Trophoblast cell (in vitro differentiated cells and primary cell): ENCODE measurements around the gene F2RL2.
A peak's percentile ranks its signal among the peaks of the same experiment; 100 is the strongest.

Source experiments
- DNase-seq, 2 donors: peaks; one replicate each; pipeline ENCODE4 v3.0.0-alpha.2; 2016
- H2AFZ ChIP-seq: 2 replicates; pipeline ENCODE4 v1.6.1; 2013; ENCODE audit warnings: low read length, moderate library complexity, mild to moderate bottlenecking; ENCODE audit not compliant: insufficient read depth, poor library complexity
- H2AK5ac ChIP-seq: 2 replicates; pipeline ENCODE4 v1.6.1; 2013; ENCODE audit warnings: mild to moderate bottlenecking, low read length
- H2BK120ac ChIP-seq: 2 replicates; pipeline ENCODE4 v1.6.1; 2013; ENCODE audit warnings: low read length, mild to moderate bottlenecking, moderate library complexity; ENCODE audit not compliant: insufficient read depth, poor library complexity
- H2BK12ac ChIP-seq: 2 replicates; pipeline ENCODE4 v1.6.1; 2013; ENCODE audit warnings: mild to moderate bottlenecking, low read length, moderate library complexity
- H2BK5ac ChIP-seq: 2 replicates; pipeline ENCODE4 v1.6.1; 2013; ENCODE audit warnings: low read length, low read depth, moderate library complexity, mild to moderate bottlenecking; ENCODE audit not compliant: poor library complexity
- H3K14ac ChIP-seq: 2 replicates; pipeline ENCODE4 v1.6.1; 2013; ENCODE audit warnings: mild to moderate bottlenecking, low read length
- H3K18ac ChIP-seq: 2 replicates; pipeline ENCODE4 v1.6.1; 2013; ENCODE audit warnings: mild to moderate bottlenecking, low read length
- H3K23ac ChIP-seq: 2 replicates; pipeline ENCODE4 v1.6.1; 2013; ENCODE audit warnings: low read length
- H3K27ac ChIP-seq: 2 replicates; pipeline ENCODE4 v1.5.1; 2013; ENCODE audit warnings: low read depth, mild to moderate bottlenecking, inconsistent platforms, low read length, moderate library complexity
- H3K27me3 ChIP-seq: 2 replicates; pipeline ENCODE4 v1.6.1; 2013; ENCODE audit warnings: inconsistent platforms, mild to moderate bottlenecking, low read length, moderate library complexity; ENCODE audit not compliant: insufficient read depth
- H3K36me3 ChIP-seq, 2 experiments: 1 replicate in 1 of 2; 2 replicates in 1 of 2; pipeline ENCODE4 v1.6.1; 2013; ENCODE audit warnings: low read length in 2 of 2, mild to moderate bottlenecking in 2 of 2, moderate library complexity in 1 of 2; ENCODE audit not compliant: insufficient read depth in 2 of 2, control insufficient read depth in 1 of 2
- H3K4ac ChIP-seq: 2 replicates; pipeline ENCODE4 v1.6.1; 2013; ENCODE audit warnings: low read depth, mild to moderate bottlenecking, low read length, moderate library complexity
- H3K4me1 ChIP-seq, 2 experiments: 1 replicate in 1 of 2; 2 replicates in 1 of 2; pipeline ENCODE4 v1.6.1; 2013; ENCODE audit warnings: low read length in 2 of 2, mild to moderate bottlenecking in 2 of 2, moderate library complexity in 1 of 2; ENCODE audit not compliant: insufficient read depth in 2 of 2, control insufficient read depth in 1 of 2
- H3K4me2 ChIP-seq: 2 replicates; pipeline ENCODE4 v1.6.1; 2013; ENCODE audit warnings: inconsistent platforms, mild to moderate bottlenecking, low read length, moderate library complexity
- H3K4me3 ChIP-seq: 2 replicates; pipeline ENCODE4 v1.5.1; 2013; ENCODE audit warnings: mild to moderate bottlenecking, low read depth, low read length, inconsistent platforms
- H3K79me1 ChIP-seq: one replicate; pipeline ENCODE4 v1.6.1; 2013; ENCODE audit warnings: low read length
- H3K79me2 ChIP-seq: 2 replicates; pipeline ENCODE4 v1.6.1; 2013; ENCODE audit warnings: low read length, mild to moderate bottlenecking; ENCODE audit not compliant: control insufficient read depth, insufficient read depth, poor library complexity
- H3K9ac ChIP-seq: 2 replicates; pipeline ENCODE4 v1.6.1; 2013; ENCODE audit warnings: mild to moderate bottlenecking, low read length
- H3K9me3 ChIP-seq: 2 replicates; pipeline ENCODE4 v1.6.1; 2013; ENCODE audit warnings: low read depth, mild to moderate bottlenecking, control low read depth, inconsistent platforms, low read length; ENCODE audit not compliant: insufficient read depth
- H4K12ac ChIP-seq: 2 replicates; pipeline ENCODE4 v1.6.1; 2013; ENCODE audit warnings: low read depth, mild to moderate bottlenecking, low read length, moderate library complexity
- H4K8ac ChIP-seq: 2 replicates; pipeline ENCODE4 v1.6.1; 2013; ENCODE audit warnings: low read depth, mild to moderate bottlenecking, low read length, moderate library complexity
- H4K91ac ChIP-seq: one replicate; pipeline ENCODE4 v1.6.1; 2013; ENCODE audit warnings: low read depth, mild to moderate bottlenecking, low read length, moderate library complexity
- WGBS: extraction: QIAGEN DNeasy Blood & Tissue Kit; methylation state at CpG from one replicate; pipeline ENCODE4 v1.1.7; 2013; ENCODE audit warnings: missing lambda C conversion rate; ENCODE audit not compliant: insufficient read length, insufficient coverage; ENCODE audit errors: extremely low coverage; 5-methylcytosine and 5-hydroxymethylcytosine counted together

The F2RL2 gene

GRCh38 chr5:76617229-76617628 lies 6.0 kb downstream of the F2RL2 start:
- H3K27ac ChIP-seq, result no peak overlapping the region
- no peak overlapping the region for H2BK12ac ChIP-seq
- no peak overlapping the region for H2BK120ac ChIP-seq
- H3K23ac ChIP-seq, result no peak overlapping the region
- no peak overlapping the region for H4K91ac ChIP-seq
- no peaks in the 10 kb centered on the region for H3K9me3 ChIP-seq
- no peak overlapping the region for H3K4ac ChIP-seq
- H3K4me3 ChIP-seq, result no peak overlapping the region
- no peak overlapping the region for H2AFZ ChIP-seq
- no peak overlapping the region for H3K9ac ChIP-seq
- H2AK5ac ChIP-seq, result no peak overlapping the region
- H3K14ac ChIP-seq, result no peak overlapping the region
- H2BK5ac ChIP-seq, result no peak overlapping the region
- H3K79me2 ChIP-seq, result no peaks in the 10 kb centered on the region
- no peak overlapping the region for H3K18ac ChIP-seq
- no peaks in the 10 kb centered on the region for H3K79me1 ChIP-seq
- no peak overlapping the region for H4K8ac ChIP-seq
- no peak overlapping the region for H3K4me2 ChIP-seq
- DNase-seq, result peak in 1 of 2 donors; percentile 51
- no CpG with 5 or more reads among the region's 4 CpGs for WGBS
- H3K27me3 ChIP-seq, result no peaks in the 10 kb centered on the region
- no peaks in the 10 kb centered on the region for H3K4me1 ChIP-seq
- H4K12ac ChIP-seq, result no peak overlapping the region
- no peaks in the 10 kb centered on the region for H3K36me3 ChIP-seq

GRCh38 chr5:76616206-76616605 lies 7.0 kb downstream of the F2RL2 start:
- Histone ChIP-seq H2AK5ac (no peak overlapping the region), H4K8ac (no peak overlapping the region), H3K23ac (no peak overlapping the region), H3K9ac (no peak overlapping the region), H3K4me1 (no peaks in the 10 kb centered on the region), H4K91ac (no peak overlapping the region), H3K79me2 (no peaks in the 10 kb centered on the region), H2BK120ac (no peak overlapping the region), H3K36me3 (no peaks in the 10 kb centered on the region), H3K27me3 (no peaks in the 10 kb centered on the region), H2AFZ (no peak overlapping the region), H3K4ac (no peak overlapping the region), H3K27ac (no peak overlapping the region), H2BK5ac (no peak overlapping the region), H4K12ac (no peak overlapping the region), H3K14ac (no peak overlapping the region), H3K79me1 (no peaks in the 10 kb centered on the region), H3K18ac (no peak overlapping the region), H3K4me3 (no peak overlapping the region), H3K9me3 (no peaks in the 10 kb centered on the region), H3K4me2 (no peak overlapping the region), H2BK12ac (no peak overlapping the region)
- no CpG with 5 or more reads among the region's 2 CpGs for WGBS
- DNase-seq, result no peak

GRCh38 chr5:76615759-76616158 lies 7.4 kb downstream of the F2RL2 start:
- H2BK12ac ChIP-seq, result no peak overlapping the region
- H2BK120ac ChIP-seq, result no peak overlapping the region
- no peak overlapping the region for H3K18ac ChIP-seq
- no peak overlapping the region for H2AK5ac ChIP-seq
- no peak overlapping the region for H3K27ac ChIP-seq
- no CpG with 5 or more reads among the region's 2 CpGs for WGBS
- H3K27me3 ChIP-seq, result no peaks in the 10 kb centered on the region
- no peak for DNase-seq
- H3K23ac ChIP-seq, result no peak overlapping the region
- H4K91ac ChIP-seq, result no peak overlapping the region
- no peaks in the 10 kb centered on the region for H3K79me1 ChIP-seq
- H3K4ac ChIP-seq, result no peak overlapping the region
- H4K12ac ChIP-seq, result no peak overlapping the region
- H2AFZ ChIP-seq, result no peak overlapping the region
- H3K4me1 ChIP-seq, result no peaks in the 10 kb centered on the region
- H4K8ac ChIP-seq, result no peak overlapping the region
- H3K14ac ChIP-seq, result no peak overlapping the region
- no peak overlapping the region for H3K4me2 ChIP-seq
- no peak overlapping the region for H2BK5ac ChIP-seq
- no peak overlapping the region for H3K4me3 ChIP-seq
- no peaks in the 10 kb centered on the region for H3K36me3 ChIP-seq
- no peaks in the 10 kb centered on the region for H3K9me3 ChIP-seq
- no peaks in the 10 kb centered on the region for H3K79me2 ChIP-seq
- H3K9ac ChIP-seq, result no peak overlapping the region

DNA sequence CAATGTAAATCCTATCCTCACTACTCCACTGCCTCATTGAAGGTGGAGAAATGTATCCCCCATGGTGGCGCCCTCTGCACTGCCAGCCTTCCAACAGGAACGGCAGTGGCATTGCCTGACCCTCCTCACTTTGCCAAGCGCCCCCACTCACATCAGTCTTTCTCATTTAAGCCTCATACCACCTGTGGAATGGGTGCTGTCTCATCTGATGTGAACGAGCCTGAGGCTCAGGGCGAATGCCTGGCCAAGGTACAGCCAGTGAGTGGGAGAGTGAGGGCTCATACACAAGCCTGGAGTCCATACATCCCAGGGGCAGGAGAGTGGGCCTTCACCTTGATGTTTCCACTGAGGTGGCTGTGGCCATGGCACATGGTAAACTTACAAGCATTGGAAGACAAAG lies 10.3 kb downstream of the F2RL2 start:
- no CpG with 5 or more reads among the region's 5 CpGs for WGBS
- no peak overlapping the region for H3K27ac ChIP-seq

More for the DNA sequence above, 10.3 kb downstream of the F2RL2 start:
- H3K79me1 ChIP-seq, result no peaks in the 10 kb centered on the region
- no peak overlapping the region for H3K9ac ChIP-seq
- no peak overlapping the region for H2AFZ ChIP-seq
- no peak overlapping the region for H2AK5ac ChIP-seq
- no peak overlapping the region for H3K4ac ChIP-seq
- no peaks in the 10 kb centered on the region for H3K9me3 ChIP-seq
- H3K4me1 ChIP-seq, result no peaks in the 10 kb centered on the region
- H3K18ac ChIP-seq, result no peak overlapping the region
- no peak overlapping the region for H2BK12ac ChIP-seq
- no peak overlapping the region for H3K4me3 ChIP-seq
- H2BK120ac ChIP-seq, result no peak overlapping the region
- H3K23ac ChIP-seq, result no peak overlapping the region
- H3K79me2 ChIP-seq, result no peaks in the 10 kb centered on the region
- no peak overlapping the region for H2BK5ac ChIP-seq
- H3K27me3 ChIP-seq, result no peaks in the 10 kb centered on the region
- no peak overlapping the region for H4K91ac ChIP-seq
- no peak overlapping the region for H3K4me2 ChIP-seq
- peak in 1 of 2 donors; percentile 67 for DNase-seq
- H3K14ac ChIP-seq, result no peak overlapping the region
- no peak overlapping the region for H4K8ac ChIP-seq
- H4K12ac ChIP-seq, result no peak overlapping the region
- no peaks in the 10 kb centered on the region for H3K36me3 ChIP-seq
